Cortex of kidney (tissue), 1 donor: ENCODE data around the gene ICAM1.
"Not testable (repeated sequence)": the region's sequence is repeated elsewhere in the genome, so short reads cannot be mapped to it uniquely, and the experiment has no call there.

Source experiments
- DNase-seq: peaks from one replicate; lab custom pipeline; 2025; lab: John Stamatoyannopoulos, UW

Gene ICAM1, protein sequence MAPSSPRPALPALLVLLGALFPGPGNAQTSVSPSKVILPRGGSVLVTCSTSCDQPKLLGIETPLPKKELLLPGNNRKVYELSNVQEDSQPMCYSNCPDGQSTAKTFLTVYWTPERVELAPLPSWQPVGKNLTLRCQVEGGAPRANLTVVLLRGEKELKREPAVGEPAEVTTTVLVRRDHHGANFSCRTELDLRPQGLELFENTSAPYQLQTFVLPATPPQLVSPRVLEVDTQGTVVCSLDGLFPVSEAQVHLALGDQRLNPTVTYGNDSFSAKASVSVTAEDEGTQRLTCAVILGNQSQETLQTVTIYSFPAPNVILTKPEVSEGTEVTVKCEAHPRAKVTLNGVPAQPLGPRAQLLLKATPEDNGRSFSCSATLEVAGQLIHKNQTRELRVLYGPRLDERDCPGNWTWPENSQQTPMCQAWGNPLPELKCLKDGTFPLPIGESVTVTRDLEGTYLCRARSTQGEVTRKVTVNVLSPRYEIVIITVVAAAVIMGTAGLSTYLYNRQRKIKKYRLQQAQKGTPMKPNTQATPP

GRCh38 chr19:10270616-10271394 lies at the start of gene ICAM1:
Gene ICAM1 (plus strand): TSS chr19:10271120. CDS start chr19:10271160, 40 bp downstream.
- no peak for DNase-seq

DNA sequence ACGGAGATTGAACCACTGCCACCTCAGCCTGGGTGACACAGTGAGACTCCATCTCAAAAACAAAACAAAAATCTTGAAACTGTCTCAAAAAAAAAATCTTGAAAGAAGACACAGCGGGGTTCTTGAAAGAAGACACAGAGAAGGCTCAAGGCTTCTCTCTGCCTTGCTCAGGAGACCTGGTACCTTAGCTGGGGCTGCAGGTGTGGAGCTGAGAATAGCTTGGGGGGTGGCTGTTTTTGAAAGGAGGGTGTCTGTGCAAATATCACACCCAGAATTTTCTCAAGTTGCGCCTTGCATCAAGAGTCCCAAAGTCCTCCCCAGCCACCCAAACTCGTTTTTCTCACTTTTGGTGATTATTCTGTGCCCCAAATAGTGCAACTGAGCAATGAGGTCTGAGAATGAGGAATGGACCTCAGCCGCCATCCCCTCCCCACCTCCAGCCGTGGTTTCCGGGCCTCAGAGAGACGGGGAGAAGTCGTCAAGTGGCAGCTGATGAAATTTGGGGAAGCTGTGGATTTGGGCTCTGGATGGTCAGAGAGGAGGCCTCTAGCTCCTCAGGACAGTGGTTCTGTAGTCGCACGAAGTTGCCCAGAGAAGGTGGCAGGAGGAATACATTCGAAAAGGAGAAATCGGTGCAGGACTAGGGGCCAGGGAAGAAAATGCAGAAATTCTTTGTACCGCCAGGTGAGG lies 48.6 kb upstream of the ICAM1 start:
- DNase-seq: no peak

- DNase-seq: no peak
These were observed 47.3 kb upstream of the ICAM1 start for GRCh38 chr19:10223488-10224213.

DNA sequence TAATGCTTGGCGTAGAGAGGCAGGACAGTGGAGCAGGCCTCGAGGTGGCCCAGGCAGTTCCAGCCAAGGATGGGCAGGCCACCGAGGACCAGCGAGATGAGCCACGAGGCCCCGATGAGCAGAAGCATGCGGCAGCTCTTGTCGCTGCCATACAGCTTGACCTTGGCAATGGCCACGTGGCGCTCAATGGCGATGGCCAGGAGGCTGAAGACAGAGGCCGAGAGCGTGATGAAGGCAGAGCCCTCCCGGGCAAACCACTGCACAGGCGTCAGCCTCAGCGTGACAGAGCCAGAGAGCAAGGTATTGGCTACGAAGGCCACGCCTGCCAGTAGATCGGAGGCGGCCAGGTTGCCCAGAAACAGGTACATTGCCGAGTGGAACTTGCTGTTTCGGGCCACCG lies 46.6 kb upstream of the ICAM1 start:
- DNase-seq: no peak

GRCh38 chr19:10226021-10226375 lies 44.9 kb upstream of the ICAM1 start:
- no peak for DNase-seq

DNA sequence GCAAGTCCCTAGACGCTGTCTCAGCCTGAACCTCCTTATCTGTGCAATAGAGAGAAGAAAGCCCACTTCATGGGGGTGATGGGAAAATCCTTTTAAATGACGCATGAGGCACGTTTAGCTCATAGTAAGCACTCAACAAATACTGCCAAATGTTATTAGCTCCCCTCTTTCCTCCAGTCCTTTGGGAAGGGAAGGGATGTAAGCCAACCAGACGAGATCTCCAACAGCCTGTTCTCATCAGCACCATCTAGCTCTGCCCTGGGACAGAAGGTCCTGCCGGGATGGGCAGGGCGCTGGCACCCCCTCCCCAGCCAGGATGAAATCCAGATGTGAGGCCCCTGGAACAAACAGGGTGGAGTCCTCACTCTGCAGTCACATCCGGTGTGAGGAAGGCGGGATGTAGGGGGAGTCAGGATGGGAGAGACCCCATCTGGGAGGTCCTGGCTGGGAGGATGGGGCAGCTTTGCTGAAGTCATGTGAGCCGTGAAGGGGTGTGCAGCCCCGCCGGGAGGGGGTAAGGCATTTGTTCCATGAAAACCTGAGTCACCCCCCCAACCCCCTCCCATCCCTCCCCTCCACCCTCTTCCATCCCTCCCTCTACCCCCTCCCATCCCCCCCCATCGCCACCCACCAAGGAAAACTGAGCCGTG lies 44.4 kb upstream of the ICAM1 start:
- no peak for DNase-seq

DNA sequence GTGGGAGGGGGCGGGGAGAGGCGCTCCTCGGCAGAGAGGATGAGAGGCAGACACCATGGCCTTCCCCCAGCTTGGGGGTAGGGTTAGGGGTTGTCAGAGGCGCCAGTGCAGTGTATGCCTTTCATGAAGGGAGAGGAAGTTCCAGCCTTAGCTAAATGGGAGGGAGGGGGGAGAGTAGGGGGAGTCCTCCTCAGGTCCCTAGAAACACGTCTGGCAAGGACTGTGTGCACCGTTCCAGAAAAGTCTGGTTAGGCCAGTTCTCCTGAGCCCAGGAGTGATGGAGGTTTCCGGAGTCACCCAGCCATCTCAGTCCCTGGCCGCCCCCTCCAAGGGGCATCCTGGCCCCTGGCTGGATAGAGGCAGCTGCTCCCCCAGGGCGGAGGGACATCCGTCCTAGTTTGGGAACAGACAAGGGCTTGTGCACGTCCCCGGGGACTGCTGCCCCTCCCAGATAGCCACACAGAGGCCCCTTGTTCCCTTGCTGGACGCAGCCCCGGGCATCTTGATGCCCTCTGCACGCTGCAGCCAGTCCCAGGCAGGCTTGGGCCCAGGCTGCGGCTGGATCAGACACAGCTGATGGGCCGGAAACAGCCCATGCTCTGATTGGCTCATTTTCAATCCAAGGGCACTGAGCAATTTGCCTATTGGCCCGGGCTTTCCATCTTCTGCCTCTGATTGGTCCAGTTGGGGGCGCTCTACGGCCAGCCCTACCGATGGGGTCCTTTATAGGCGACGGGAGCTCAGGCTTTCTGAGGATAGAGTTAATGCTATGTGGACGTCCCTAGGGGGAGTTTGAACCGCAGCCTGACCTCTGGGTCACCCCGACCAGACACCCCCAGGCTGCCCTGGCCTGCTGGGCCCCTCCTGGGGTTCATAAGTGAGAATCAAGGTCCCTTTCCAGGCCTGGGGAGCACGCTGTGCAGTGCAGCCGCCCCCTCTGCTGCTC lies 43.6 kb upstream of the ICAM1 start:
- DNase-seq: no peak

DNA sequence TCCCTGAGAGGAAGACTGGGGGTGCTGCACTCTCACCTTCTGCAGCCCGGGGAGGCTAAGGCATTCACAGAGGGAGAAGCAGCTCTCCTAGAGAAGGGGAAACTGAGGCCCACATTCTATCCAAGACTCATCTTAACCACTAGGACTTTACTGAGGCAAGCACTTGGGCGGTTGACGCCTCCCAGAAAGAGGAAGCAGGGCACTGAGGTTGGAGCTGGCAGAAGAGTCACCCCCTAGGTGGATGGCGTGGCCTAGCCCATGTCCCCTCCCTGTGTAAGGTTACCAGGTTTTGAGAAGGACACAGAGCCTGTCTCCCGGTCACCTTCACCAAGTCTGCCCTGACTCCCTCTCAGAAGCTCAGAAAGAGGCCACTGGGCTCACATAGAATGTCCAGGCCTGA lies 42.5 kb upstream of the ICAM1 start:
- no peak for DNase-seq

DNA sequence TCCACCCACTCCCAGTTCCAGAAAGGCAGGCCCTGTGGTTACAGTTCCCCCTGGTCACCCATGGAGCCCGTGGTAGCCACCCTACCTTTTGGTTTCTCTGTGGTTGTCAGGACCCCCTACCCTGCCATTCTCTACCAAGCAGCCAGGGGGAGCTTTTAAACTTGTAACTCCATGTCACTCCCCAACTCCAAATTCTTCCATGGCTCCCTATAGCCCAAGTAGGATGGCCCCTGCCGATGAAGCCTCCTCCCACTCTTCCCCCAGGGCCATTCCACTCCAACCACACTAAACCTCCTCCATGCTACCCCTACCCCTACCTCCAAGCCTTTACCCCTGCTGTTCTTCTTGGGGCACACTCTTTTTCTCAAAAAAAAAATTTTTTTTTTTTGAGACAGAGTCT lies 42.0 kb upstream of the ICAM1 start:
- no peak for DNase-seq

DNA sequence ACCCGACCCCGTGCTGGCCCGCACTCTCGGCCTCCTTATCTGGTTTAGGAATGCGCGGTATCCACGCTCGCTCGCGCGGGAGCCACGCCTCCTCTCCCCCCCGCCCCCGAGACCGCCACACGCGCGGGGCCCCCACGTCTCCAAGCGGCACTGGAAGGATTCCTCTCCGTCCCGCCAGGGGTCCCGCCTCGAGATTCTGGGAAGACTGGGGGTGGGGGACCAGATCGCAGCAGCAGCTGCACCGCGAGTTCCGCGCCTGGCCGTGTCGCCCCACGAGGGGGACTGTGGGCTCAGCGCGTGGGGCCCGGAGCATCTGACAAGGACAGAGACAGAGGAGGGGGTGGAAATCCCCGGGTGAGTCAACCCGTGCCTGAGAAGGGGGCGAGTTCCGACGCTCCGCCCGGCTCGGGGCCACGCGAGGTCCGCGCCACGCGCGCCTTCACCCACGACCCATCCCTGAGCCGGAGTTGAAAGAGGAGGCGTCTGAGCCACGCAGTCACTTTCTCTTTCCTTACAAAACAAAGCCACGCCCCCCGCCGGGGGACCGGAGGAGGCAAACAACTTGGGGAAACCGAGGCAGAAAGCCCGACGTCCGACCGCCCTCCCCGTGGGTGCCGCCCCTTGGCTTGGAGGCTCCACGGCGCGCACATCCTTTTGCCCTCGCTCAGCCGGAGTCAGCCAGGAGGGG lies 40.6 kb upstream of the ICAM1 start:
- no peak for DNase-seq

DNA sequence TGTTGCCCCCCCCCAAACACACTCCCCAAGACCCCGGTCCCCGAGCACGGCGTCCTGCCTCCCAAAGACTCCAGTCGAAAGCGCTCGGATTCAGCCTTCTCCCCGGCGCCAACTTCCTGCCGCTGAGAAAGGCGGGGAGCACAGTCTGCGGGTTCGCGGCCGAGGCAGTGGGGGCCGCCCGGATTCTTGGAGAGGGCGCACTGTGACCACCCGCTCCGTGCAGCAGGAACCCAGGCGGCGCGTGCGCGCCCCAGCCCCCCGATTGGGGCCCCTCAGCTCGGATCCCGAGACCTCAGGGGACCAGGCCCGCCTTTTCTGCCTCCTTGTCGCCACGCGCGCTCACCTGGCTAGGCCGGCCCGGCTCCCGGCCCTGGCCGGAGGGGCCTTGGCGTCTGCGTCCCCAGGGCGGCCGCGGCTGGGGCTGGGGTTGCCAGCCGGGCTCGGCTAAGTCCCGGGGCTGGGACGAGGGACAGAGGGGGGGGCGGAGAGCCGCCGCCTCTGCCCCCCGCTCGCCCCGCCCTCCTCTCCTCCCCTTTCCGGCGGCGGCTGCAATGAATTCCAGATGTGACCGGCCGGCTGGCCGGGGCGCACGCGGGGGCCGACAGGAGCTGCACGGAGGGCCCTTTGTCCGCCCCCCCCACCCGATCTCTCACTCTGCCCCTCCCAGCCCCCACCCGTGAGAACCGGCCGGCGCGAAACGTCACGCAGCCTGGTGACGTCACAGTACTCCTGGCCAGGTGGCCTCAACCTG lies 39.9 kb upstream of the ICAM1 start, which contains the start of gene S1PR2:
S1PR2 (minus strand) TSS at position 471 of the 751 bp plus-strand sequence. CDS start 6,426 bp downstream, outside the sequence.
- DNase-seq: no peak

- no peak for DNase-seq
These were observed 39.2 kb upstream of the ICAM1 start for GRCh38 chr19:10231612-10232228.

GRCh38 chr19:10233946-10234345 lies 37.0 kb upstream of the ICAM1 start:
- DNase-seq: no peak

DNA sequence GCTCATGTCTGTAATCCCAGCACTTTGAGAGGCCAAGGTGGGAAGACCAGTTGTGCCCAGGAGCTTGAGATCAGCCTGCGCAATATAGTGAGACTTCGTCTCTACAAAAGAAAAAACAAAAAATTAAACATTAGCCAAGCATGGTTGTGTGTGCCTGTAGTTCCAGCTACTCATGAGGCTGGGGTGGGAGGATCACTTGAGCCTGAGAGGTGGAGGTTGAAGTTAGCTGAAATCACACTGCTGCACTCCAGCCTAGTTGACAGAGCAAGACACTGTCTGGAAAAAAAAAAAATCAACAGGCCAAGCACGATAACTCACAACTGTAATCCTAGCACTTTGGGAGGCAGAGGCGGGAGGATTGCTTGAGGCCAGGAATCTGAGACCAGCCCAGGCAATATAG lies 35.9 kb upstream of the ICAM1 start:
- DNase-seq: no peak

GRCh38 chr19:10235409-10235808 lies 35.5 kb upstream of the ICAM1 start:
- DNase-seq: not testable (repeated sequence)

DNA sequence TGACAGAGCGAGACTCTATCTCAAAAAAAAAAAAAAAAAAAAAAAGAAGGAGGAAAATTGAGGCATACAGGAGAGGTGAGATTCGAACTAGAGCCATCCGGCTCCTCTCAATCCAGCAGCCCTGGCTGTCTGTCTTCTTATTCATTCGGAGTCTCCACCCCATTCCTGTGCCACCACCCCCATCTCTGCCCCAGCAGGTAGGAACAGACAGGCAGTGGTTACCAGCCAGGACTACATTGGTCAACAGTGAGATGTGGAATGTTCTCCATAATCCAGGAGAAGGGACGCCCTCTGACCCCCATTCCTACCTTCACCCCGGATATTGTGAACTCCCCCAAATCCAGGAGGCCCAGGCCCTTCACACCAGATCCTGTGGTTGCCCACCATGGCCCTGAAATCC lies 33.2 kb upstream of the ICAM1 start:
- no peak for DNase-seq

- no peak for DNase-seq
These were observed 32.6 kb upstream of the ICAM1 start for GRCh38 chr19:10238172-10238783.
